Ovary (tissue), 3 donors: ENCODE results near the gene CPN1.

ENCODE experiments used
- CTCF ChIP-seq, 3 donors: fragments of 450-650 bp in 2 of 3; fragments of 200-600 bp in 1 of 3; IDR thresholded peaks; one replicate each; pipeline versions ENCODE4 v1.5.1 to v1.8.0; 2016 to 2022; ENCODE audit warnings: antibody characterized with exemption in 3 of 3, mild to moderate bottlenecking in 1 of 3
- EP300 ChIP-seq: sonication (generic); formaldehyde crosslinking; IDR thresholded peaks from one replicate; pipeline ENCODE4 v1.6.1; 2017; ENCODE audit warnings: antibody characterized with exemption
- donor health status: DM: no; HTN: no; CAD: no.

- no peak for TF ChIP-seq EP300
- no peak for TF ChIP-seq CTCF (IDR thresholded peaks at IDR 0.05)
Observed at GRCh38 chr10:100007231-100008141, 74.2 kb downstream of the CPN1 start.
